IMR-90 (cell line): ENCODE measurements around the gene RHO. TPM values are rescaled to one million over a fixed set of nuclear protein-coding genes. Genes with fewer than 3 reads are reported as not detected.

ENCODE experiments used
- ATAC-seq: fragments of 200-7000 bp; cut with Tn5 transposase; 2 replicates; pipeline ENCODE4 v1.9.1; 2020; ENCODE audit warnings: low read depth, mild to moderate bottlenecking, moderate library complexity
- BruUV-seq: library from RNA; stranded (reverse); fragments of 400-500 nt; replicated peaks from 2 replicates; lab custom pipeline; 2021; lab: Mats Ljungman, UMichigan
- CTCF ChIA-PET: fragments of 300-600 bp; formaldehyde crosslinking; extraction: SDS; loops from one replicate; lab custom pipeline; 2021; ENCODE audit warnings: antibody characterized with exemption; lab: Yijun Ruan, JAX
- POLR2A ChIA-PET: fragments of 300-600 bp; sonication (Branson Sonifier 250); formaldehyde crosslinking; loops from one replicate; lab custom pipeline; 2022; ENCODE audit warnings: antibody characterized with exemption; ENCODE audit not compliant: unreplicated experiment; lab: Charles Lee
- DNase-seq: peaks from one replicate; pipeline ENCODE4 v3.0.0; 2013
- H2AFZ ChIP-seq: replicated peaks from 2 replicates; pipeline ENCODE3; 2013; ENCODE audit warnings: low read length, mild to moderate bottlenecking; ENCODE audit not compliant: poor library complexity
- H2AK5ac ChIP-seq: 2 replicates; pipeline ENCODE4 v1.6.1; 2013; ENCODE audit warnings: low read depth, low read length, inconsistent platforms
- H2AK9ac ChIP-seq: replicated peaks from 2 replicates; pipeline ENCODE3; 2013; ENCODE audit warnings: mild to moderate bottlenecking, low read depth, low read length, moderate library complexity; ENCODE audit not compliant: poor library complexity
- H2BK120ac ChIP-seq: 2 replicates; pipeline ENCODE4 v1.6.1; 2013; ENCODE audit warnings: low read depth, low read length, inconsistent platforms
- H2BK15ac ChIP-seq: 3 replicates; pipeline ENCODE4 v1.6.1; 2013; ENCODE audit warnings: low read depth, low read length, inconsistent platforms
- H2BK20ac ChIP-seq: 2 replicates; pipeline ENCODE4 v1.6.1; 2013; ENCODE audit warnings: low read depth, mild to moderate bottlenecking, inconsistent platforms, low read length, moderate library complexity
- H2BK5ac ChIP-seq: 2 replicates; pipeline ENCODE4 v1.6.1; 2013; ENCODE audit warnings: mild to moderate bottlenecking, low read depth, low read length, inconsistent platforms; ENCODE audit not compliant: poor library complexity, severe bottlenecking
- H3K14ac ChIP-seq: replicated peaks from 2 replicates; pipeline ENCODE4 v1.6.1; 2013; ENCODE audit warnings: low read depth, low read length, inconsistent platforms
- H3K18ac ChIP-seq: 2 replicates; pipeline ENCODE4 v1.6.1; 2013; ENCODE audit warnings: low read depth, low read length, control low read depth
- H3K23ac ChIP-seq: 2 replicates; pipeline ENCODE4 v1.6.1; 2013; ENCODE audit warnings: low read depth, low read length, inconsistent platforms
- H3K27ac ChIP-seq: 2 replicates; pipeline ENCODE4 v1.5.1; 2013; ENCODE audit warnings: mild to moderate bottlenecking, control low read depth, low read length; ENCODE audit not compliant: insufficient read depth
- H3K27me3 ChIP-seq: 2 replicates; pipeline ENCODE4 v1.6.1; 2013; ENCODE audit warnings: low read length; ENCODE audit not compliant: control insufficient read depth, insufficient read depth
- H3K36me3 ChIP-seq: 2 replicates; pipeline ENCODE4 v1.6.1; 2013; ENCODE audit warnings: low read length, mixed read lengths; ENCODE audit not compliant: control insufficient read depth, insufficient read depth
- H3K4ac ChIP-seq: 2 replicates; pipeline ENCODE4 v1.6.1; 2013; ENCODE audit warnings: low read depth, low read length, inconsistent platforms
- H3K4me1 ChIP-seq: 2 replicates; pipeline ENCODE4 v1.6.1; 2013; ENCODE audit warnings: low read length, mixed read lengths; ENCODE audit not compliant: control insufficient read depth, insufficient read depth
- H3K4me2 ChIP-seq: 2 replicates; pipeline ENCODE4 v1.6.1; 2013; ENCODE audit warnings: low read depth, mild to moderate bottlenecking, control low read depth, low read length, moderate library complexity
- H3K4me3 ChIP-seq: 2 replicates; pipeline ENCODE4 v1.5.1; 2013; ENCODE audit warnings: low read depth, mild to moderate bottlenecking, control low read depth, low read length, moderate library complexity; ENCODE audit not compliant: insufficient read depth
- H3K56ac ChIP-seq: 2 replicates; pipeline ENCODE4 v1.6.1; 2013; ENCODE audit warnings: low read length, inconsistent platforms; ENCODE audit not compliant: insufficient read depth; ENCODE audit errors: extremely low read depth
- H3K79me1 ChIP-seq, 2 experiments: 2 replicates each; pipeline ENCODE4 v1.6.1; 2013; ENCODE audit warnings: low read length in 2 of 2, inconsistent platforms in 1 of 2, low read depth in 1 of 2
- H3K9ac ChIP-seq: 2 replicates; pipeline ENCODE4 v1.6.1; 2013; ENCODE audit warnings: low read depth, low read length, control low read depth
- H3K9me1 ChIP-seq: 2 replicates; pipeline ENCODE4 v1.6.1; 2013; ENCODE audit warnings: low read length, inconsistent platforms; ENCODE audit not compliant: insufficient read depth
- H3K9me3 ChIP-seq: 2 replicates; pipeline ENCODE4 v1.6.1; 2013; ENCODE audit warnings: low read length; ENCODE audit not compliant: control insufficient read depth, insufficient read depth
- H4K20me1 ChIP-seq: 2 replicates; pipeline ENCODE4 v1.6.1; 2013; ENCODE audit warnings: low read length, inconsistent platforms; ENCODE audit not compliant: insufficient read depth
- H4K5ac ChIP-seq: 2 replicates; pipeline ENCODE4 v1.6.1; 2013; ENCODE audit warnings: mild to moderate bottlenecking, low read depth, low read length, control low read depth
- H4K8ac ChIP-seq, 2 experiments: 2 replicates each; pipeline ENCODE4 v1.6.1; 2013; ENCODE audit warnings: low read depth in 2 of 2, low read length in 2 of 2, control low read depth in 1 of 2, inconsistent platforms in 1 of 2
- H4K91ac ChIP-seq: 2 replicates; pipeline ENCODE4 v1.6.1; 2013; ENCODE audit warnings: low read depth, low read length, inconsistent platforms; ENCODE audit not compliant: insufficient read depth
- BHLHE40 ChIP-seq: fragments of 150-350 bp; IDR thresholded peaks from 2 replicates; pipeline ENCODE4 v1.6.1; 2016; ENCODE audit warnings: mild to moderate bottlenecking, low read depth, low read length
- CEBPB ChIP-seq: IDR thresholded peaks from 2 replicates; pipeline ENCODE4 v1.6.1; 2012; ENCODE audit warnings: low read depth, low read length, improper control_type of control experiment
- CHD1 ChIP-seq: IDR thresholded peaks from 2 replicates; pipeline ENCODE4 v1.6.1; 2012; ENCODE audit warnings: low read depth, low read length, improper control_type of control experiment
- FOS ChIP-seq: fragments of 150-350 bp; IDR thresholded peaks from 2 replicates; pipeline ENCODE4 v1.6.1; 2016; ENCODE audit warnings: low read depth, low read length
- MAFK ChIP-seq: IDR thresholded peaks from 2 replicates; pipeline ENCODE4 v1.6.1; 2012; ENCODE audit warnings: low read depth, low read length, improper control_type of control experiment
- MAZ ChIP-seq: IDR thresholded peaks from 2 replicates; pipeline ENCODE4 v1.6.1; 2012; ENCODE audit warnings: low read depth, mild to moderate bottlenecking, low read length, improper control_type of control experiment, moderate library complexity, borderline replicate concordance
- MXI1 ChIP-seq: IDR thresholded peaks from 2 replicates; pipeline ENCODE4 v1.6.1; 2012; ENCODE audit warnings: low read depth, mild to moderate bottlenecking, low read length, moderate library complexity, borderline replicate concordance
- NFE2L2 ChIP-seq: fragments of 150-350 bp; IDR thresholded peaks from 2 replicates; pipeline ENCODE4 v1.6.1; 2016; ENCODE audit warnings: low read depth, mild to moderate bottlenecking, low read length
- POLR2A ChIP-seq: IDR thresholded peaks from 2 replicates; pipeline ENCODE4 v1.6.1; 2012; ENCODE audit warnings: mild to moderate bottlenecking, low read depth, low read length
- RAD21 ChIP-seq: IDR thresholded peaks from 2 replicates; pipeline ENCODE4 v1.6.1; 2012; ENCODE audit warnings: low read length, improper control_type of control experiment
- RCOR1 ChIP-seq: IDR thresholded peaks from 2 replicates; pipeline ENCODE4 v1.6.1; 2012; ENCODE audit warnings: mild to moderate bottlenecking, low read length, improper control_type of control experiment; ENCODE audit not compliant: insufficient replicate concordance
- RFX5 ChIP-seq: IDR thresholded peaks from 2 replicates; pipeline ENCODE4 v1.8.0; 2012; ENCODE audit warnings: low read depth, mild to moderate bottlenecking, low read length, moderate library complexity
- SMC3 ChIP-seq: fragments of 150-350 bp; IDR thresholded peaks from 2 replicates; pipeline ENCODE4 v1.6.1; 2016; ENCODE audit warnings: low read depth, mild to moderate bottlenecking, antibody characterized with exemption, low read length, moderate library complexity
- USF2 ChIP-seq: fragments of 150-350 bp; IDR thresholded peaks from 2 replicates; pipeline ENCODE4 v1.6.1; 2017; ENCODE audit warnings: mild to moderate bottlenecking, antibody characterized with exemption, low read length, low read depth
- WGBS, 2 experiments: methylation state at CpG; one replicate each; pipeline versions ENCODE4 v1.1.5 to v1.1.7; 2013; ENCODE audit warnings: missing lambda C conversion rate in 2 of 2; ENCODE audit not compliant: insufficient read length in 1 of 2; ENCODE audit errors: extremely low coverage in 2 of 2; 5-methylcytosine and 5-hydroxymethylcytosine counted together
- dilution Hi-C: fragments of 300-500 bp; cut with HindIII; formaldehyde crosslinking; loops from one replicate; pipeline ENCODE4 v1.14.3; 2018; ENCODE audit warnings: low sequenced_read_pairs; ENCODE audit not compliant: unreplicated experiment
- in situ Hi-C: fragments of 300-500 bp; cut with MboI; formaldehyde crosslinking; loops from 3 replicates; pipeline ENCODE4 v1.14.3; 2019; ENCODE audit warnings: low sequenced_read_pairs, inconsistent platforms, mixed read lengths
- intact Hi-C: fragments of 100-400 bp; cut with micrococcal nuclease; formaldehyde crosslinking; loops from 2 replicates; pipeline ENCODE4 v1.10.0; 2022
- polyA plus RNA-seq, 3 experiments: library from polyadenylated mRNA; depleted of rRNA; stranded (reverse); fragments of >200 nt; gene quantifications; 2 replicates each; pipeline ENCODE4 v1.2.3, GENCODE V29; 2012; ENCODE audit warnings: low replicate concordance in 1 of 3
- total RNA-seq: library from RNA; depleted of rRNA; stranded (reverse); fragments of >200 nt; gene quantifications from 2 replicates; pipeline ENCODE4 v1.2.3, GENCODE V29; 2012
- TF ChIP-seq, protein P1 (sequence below): conservative IDR thresholded peaks from 2 replicates; pipeline ENCODE4 v1.5.1; 2012; ENCODE audit warnings: mild to moderate bottlenecking, low read depth, low read length, improper control_type of control experiment
- TF ChIP-seq, protein P2 (sequence below): fragments of 150-350 bp; IDR thresholded peaks from 2 replicates; pipeline ENCODE4 v1.6.1; 2016; ENCODE audit warnings: low read depth, mild to moderate bottlenecking, low read length, moderate library complexity, borderline replicate concordance

The RHO gene
- total and polyA plus RNA-seq, 2 of the 4 experiments (the other 2 are of a cell fraction): not detected

- ATAC-seq (no peak), DNase-seq (no peak)
- H3K18ac ChIP-seq: no peak overlapping the region
- no peak overlapping the region for H3K23ac ChIP-seq
- intact Hi-C loops: loop anchor here (2.0 kb wide), 1 partner anchor 101 kb away; no protein-coding TSS in a partner anchor
- no peak overlapping the region for H2AFZ ChIP-seq
- H3K9ac ChIP-seq: no peak overlapping the region
- no peak overlapping the region for H3K56ac ChIP-seq
- POLR2A ChIA-PET: no interaction called here
- H4K91ac ChIP-seq: no peak overlapping the region
- H4K5ac ChIP-seq: no peak overlapping the region
- no TSS peak for BruUV-seq
- H2AK9ac ChIP-seq: no peak overlapping the region
- CTCF ChIA-PET: no interaction called here
- H3K4me1 ChIP-seq: peaks cover 22% of the 10 kb centered on the region
- TF ChIP-seq SMC3: no peak
- TF ChIP-seq FOS: no peak
- no peak for TF ChIP-seq MAFK
- no peak for TF ChIP-seq NFE2L2
- no peak for TF ChIP-seq USF2
- TF ChIP-seq RFX5: no peak
- TF ChIP-seq BHLHE40: no peak
- TF ChIP-seq, protein P1, sequence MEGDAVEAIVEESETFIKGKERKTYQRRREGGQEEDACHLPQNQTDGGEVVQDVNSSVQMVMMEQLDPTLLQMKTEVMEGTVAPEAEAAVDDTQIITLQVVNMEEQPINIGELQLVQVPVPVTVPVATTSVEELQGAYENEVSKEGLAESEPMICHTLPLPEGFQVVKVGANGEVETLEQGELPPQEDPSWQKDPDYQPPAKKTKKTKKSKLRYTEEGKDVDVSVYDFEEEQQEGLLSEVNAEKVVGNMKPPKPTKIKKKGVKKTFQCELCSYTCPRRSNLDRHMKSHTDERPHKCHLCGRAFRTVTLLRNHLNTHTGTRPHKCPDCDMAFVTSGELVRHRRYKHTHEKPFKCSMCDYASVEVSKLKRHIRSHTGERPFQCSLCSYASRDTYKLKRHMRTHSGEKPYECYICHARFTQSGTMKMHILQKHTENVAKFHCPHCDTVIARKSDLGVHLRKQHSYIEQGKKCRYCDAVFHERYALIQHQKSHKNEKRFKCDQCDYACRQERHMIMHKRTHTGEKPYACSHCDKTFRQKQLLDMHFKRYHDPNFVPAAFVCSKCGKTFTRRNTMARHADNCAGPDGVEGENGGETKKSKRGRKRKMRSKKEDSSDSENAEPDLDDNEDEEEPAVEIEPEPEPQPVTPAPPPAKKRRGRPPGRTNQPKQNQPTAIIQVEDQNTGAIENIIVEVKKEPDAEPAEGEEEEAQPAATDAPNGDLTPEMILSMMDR: no peak
- TF ChIP-seq MAZ: no peak
- no peak for TF ChIP-seq CEBPB
- TF ChIP-seq, protein P2, sequence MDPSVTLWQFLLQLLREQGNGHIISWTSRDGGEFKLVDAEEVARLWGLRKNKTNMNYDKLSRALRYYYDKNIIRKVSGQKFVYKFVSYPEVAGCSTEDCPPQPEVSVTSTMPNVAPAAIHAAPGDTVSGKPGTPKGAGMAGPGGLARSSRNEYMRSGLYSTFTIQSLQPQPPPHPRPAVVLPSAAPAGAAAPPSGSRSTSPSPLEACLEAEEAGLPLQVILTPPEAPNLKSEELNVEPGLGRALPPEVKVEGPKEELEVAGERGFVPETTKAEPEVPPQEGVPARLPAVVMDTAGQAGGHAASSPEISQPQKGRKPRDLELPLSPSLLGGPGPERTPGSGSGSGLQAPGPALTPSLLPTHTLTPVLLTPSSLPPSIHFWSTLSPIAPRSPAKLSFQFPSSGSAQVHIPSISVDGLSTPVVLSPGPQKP: no peak
- no peak for TF ChIP-seq CHD1
- no peak for TF ChIP-seq POLR2A
- TF ChIP-seq RCOR1: no peak
- TF ChIP-seq RAD21: no peak
- no peak for TF ChIP-seq MXI1
- H3K4ac ChIP-seq: no peak overlapping the region
- no peaks in the 10 kb centered on the region for H3K79me1 ChIP-seq
- no peak overlapping the region for H3K27ac ChIP-seq
- 80 to 87% methylated on average over 2 to 6 of the region's 8 CpGs for WGBS, 2 experiments
- peaks cover 9% of the 10 kb centered on the region for H4K20me1 ChIP-seq
- no peak overlapping the region for H2BK120ac ChIP-seq
- peaks cover 7% of the 10 kb centered on the region; the same call in 1 of the 2 replicates for H3K36me3 ChIP-seq
- in situ Hi-C loops: loop anchor here (5.0 kb wide), 1 partner anchor 97 kb away; no protein-coding TSS in a partner anchor
- H3K9me3 ChIP-seq: no peaks in the 10 kb centered on the region
- peaks cover 20% of the 10 kb centered on the region for H3K9me1 ChIP-seq
- H4K8ac ChIP-seq: no peak overlapping the region
- no peak overlapping the region for H3K4me3 ChIP-seq
- no peak overlapping the region for H2BK20ac ChIP-seq
- H3K14ac ChIP-seq: no peak overlapping the region
- no peak overlapping the region for H2BK15ac ChIP-seq
- H2BK5ac ChIP-seq: no peak overlapping the region
- H3K4me2 ChIP-seq: no peak overlapping the region
- H2AK5ac ChIP-seq: no peak overlapping the region
- no peaks in the 10 kb centered on the region for H3K27me3 ChIP-seq
- dilution Hi-C loops: no loop called here
These were observed 44.6 kb upstream of the RHO start for GRCh38 chr3:129483870-129484269.
